ENCODE data around the gene SCAND1. TPM values are rescaled to one million over a fixed set of nuclear protein-coding genes. Genes with fewer than 3 reads are reported as not detected.

SCAND1 gene
- total and polyA plus RNA-seq, 9 of the 15 experiments (the other 6 are each of a cell fraction or from before 2014, with no cell fraction given): 0.08 to 94.0 (median 5.8) TPM

DNA sequence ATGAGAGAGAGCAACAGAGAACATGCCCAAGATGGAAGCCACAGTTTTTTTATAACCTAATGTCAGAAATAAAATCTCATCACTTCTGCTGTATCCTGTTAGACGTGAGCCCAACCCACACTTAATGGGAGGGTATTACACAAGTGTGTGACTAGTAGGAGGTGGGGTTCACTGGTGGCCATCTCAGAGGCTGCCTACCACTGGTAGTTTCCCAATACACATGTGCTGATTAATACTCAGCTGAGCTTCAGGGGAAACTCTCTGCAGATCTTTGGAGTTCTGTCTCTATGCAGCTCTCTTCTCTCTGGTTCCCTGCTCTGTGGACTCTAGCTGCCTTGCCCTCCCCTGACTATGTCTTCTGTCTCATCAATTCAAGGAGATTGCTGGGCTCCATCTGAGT is 49.7 kb upstream of the SCAND1 start:
- ATAC-seq: no peak
- no peak overlapping the region for H3K27ac ChIP-seq (ENCODE audit: extremely low read depth, low read depth, low read length)

More for the DNA sequence above, 49.7 kb upstream of the SCAND1 start:
- Histone ChIP-seq H3K79me2 (ENCODE audit: control insufficient read depth, insufficient read depth, low read length) (no peaks in the 10 kb centered on the region), H3K4me2 (ENCODE audit: insufficient read depth, low read length) (no peak overlapping the region), H3K9ac (ENCODE audit: insufficient read depth in 1 of 2, low read depth in 2 of 2, low read length in 2 of 2) (no peak overlapping the region), H3K36me3 (ENCODE audit: control insufficient read depth, insufficient read depth, low read length) (no peaks in the 10 kb centered on the region), H3K4me3 (no peak overlapping the region), H2AFZ (ENCODE audit: low read depth, low read length) (no peak overlapping the region), H3K9me3 (replicated peaks; ENCODE audit: control insufficient read depth, insufficient read depth, low read depth, low read length) (no peaks in the 10 kb centered on the region), H3K9me1 (ENCODE audit: control insufficient read depth, insufficient read depth, low read length) (no peaks in the 10 kb centered on the region), H3K27me3 (ENCODE audit: control insufficient read depth in 2 of 2, insufficient read depth in 2 of 2, low read length in 2 of 2) (no peaks in the 10 kb centered on the region), H4K20me1 (replicated peaks; ENCODE audit: control insufficient read depth, insufficient read depth, low read length) (no peaks in the 10 kb centered on the region), H3K4me1 (replicated peaks in 1 of 2; ENCODE audit: control insufficient read depth in 2 of 2, insufficient read depth in 2 of 2, low read length in 2 of 2) (peaks cover 0 to 6% of the 10 kb centered on the region in 2 experiments; a peak in 3 of 5 replicates)
- POLR2A ChIA-PET: interaction anchor here (1.0 kb wide), 1 partner anchor 38 kb away, joined by 3 read pairs; no protein-coding TSS in a partner anchor
- BruUV-seq (replicated peaks): no TSS peak
- intact Hi-C loops (cut with micrococcal nuclease): no loop called here
- DNase-seq (ENCODE audit: extremely low read depth in 1 of 4, low spot score in 3 of 4) (no peak), FAIRE-seq (no peak)
- 0% methylated on average over 1 of the region's 1 CpG for WGBS (ENCODE audit: insufficient coverage, low coverage, missing lambda C conversion rate)
- in situ Hi-C loops (cut with MboI): no loop called here
- CTCF ChIA-PET (ENCODE audit: low intra/inter-chr PET ratio): no interaction called here
- no peak for TF ChIP-seq KAT7 (CRISPR knock-in tag; IDR thresholded peaks at IDR 0.05; ENCODE audit: borderline replicate concordance)
- TF ChIP-seq GABPB1 (CRISPR knock-in tag; IDR thresholded peaks at IDR 0.05): no peak
- TF ChIP-seq, protein P1, sequence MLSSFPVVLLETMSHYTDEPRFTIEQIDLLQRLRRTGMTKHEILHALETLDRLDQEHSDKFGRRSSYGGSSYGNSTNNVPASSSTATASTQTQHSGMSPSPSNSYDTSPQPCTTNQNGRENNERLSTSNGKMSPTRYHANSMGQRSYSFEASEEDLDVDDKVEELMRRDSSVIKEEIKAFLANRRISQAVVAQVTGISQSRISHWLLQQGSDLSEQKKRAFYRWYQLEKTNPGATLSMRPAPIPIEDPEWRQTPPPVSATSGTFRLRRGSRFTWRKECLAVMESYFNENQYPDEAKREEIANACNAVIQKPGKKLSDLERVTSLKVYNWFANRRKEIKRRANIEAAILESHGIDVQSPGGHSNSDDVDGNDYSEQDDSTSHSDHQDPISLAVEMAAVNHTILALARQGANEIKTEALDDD (IDR thresholded peaks at IDR 0.05): no peak
- TF ChIP-seq BRD4 (IDR thresholded peaks at IDR 0.05): no peak
- no peak for TF ChIP-seq SMARCC2 (IDR thresholded peaks at IDR 0.05; ENCODE audit: low read depth)
- TF ChIP-seq, protein P2, sequence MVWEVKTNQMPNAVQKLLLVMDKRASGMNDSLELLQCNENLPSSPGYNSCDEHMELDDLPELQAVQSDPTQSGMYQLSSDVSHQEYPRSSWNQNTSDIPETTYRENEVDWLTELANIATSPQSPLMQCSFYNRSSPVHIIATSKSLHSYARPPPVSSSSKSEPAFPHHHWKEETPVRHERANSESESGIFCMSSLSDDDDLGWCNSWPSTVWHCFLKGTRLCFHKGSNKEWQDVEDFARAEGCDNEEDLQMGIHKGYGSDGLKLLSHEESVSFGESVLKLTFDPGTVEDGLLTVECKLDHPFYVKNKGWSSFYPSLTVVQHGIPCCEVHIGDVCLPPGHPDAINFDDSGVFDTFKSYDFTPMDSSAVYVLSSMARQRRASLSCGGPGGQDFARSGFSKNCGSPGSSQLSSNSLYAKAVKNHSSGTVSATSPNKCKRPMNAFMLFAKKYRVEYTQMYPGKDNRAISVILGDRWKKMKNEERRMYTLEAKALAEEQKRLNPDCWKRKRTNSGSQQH (CRISPR knock-in tag; IDR thresholded peaks at IDR 0.05): no peak
- TF ChIP-seq ZNF583 (CRISPR knock-in tag; IDR thresholded peaks at IDR 0.05): no peak
- no peak for TF ChIP-seq ZNF184 (CRISPR knock-in tag; IDR thresholded peaks at IDR 0.05)
- no peak for TF ChIP-seq HIVEP1 (CRISPR knock-in tag; IDR thresholded peaks at IDR 0.05)
- no peak for TF ChIP-seq CHD1 (IDR thresholded peaks at IDR 0.05; ENCODE audit: low read length)
- TF ChIP-seq SMARCE1 (IDR thresholded peaks at IDR 0.05): no peak
- TF ChIP-seq SAFB2 (IDR thresholded peaks at IDR 0.05; ENCODE audit: borderline replicate concordance, low read depth, low read length, severe bottlenecking): no peak
- TF ChIP-seq, protein P3, sequence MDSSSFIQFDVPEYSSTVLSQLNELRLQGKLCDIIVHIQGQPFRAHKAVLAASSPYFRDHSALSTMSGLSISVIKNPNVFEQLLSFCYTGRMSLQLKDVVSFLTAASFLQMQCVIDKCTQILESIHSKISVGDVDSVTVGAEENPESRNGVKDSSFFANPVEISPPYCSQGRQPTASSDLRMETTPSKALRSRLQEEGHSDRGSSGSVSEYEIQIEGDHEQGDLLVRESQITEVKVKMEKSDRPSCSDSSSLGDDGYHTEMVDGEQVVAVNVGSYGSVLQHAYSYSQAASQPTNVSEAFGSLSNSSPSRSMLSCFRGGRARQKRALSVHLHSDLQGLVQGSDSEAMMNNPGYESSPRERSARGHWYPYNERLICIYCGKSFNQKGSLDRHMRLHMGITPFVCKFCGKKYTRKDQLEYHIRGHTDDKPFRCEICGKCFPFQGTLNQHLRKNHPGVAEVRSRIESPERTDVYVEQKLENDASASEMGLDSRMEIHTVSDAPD (CRISPR knock-in tag; IDR thresholded peaks at IDR 0.05): no peak

All from K562 (cell line).